Thoracic aorta (tissue), 2 donors: ENCODE results near the gene CXCL12. TPM values are rescaled to one million over a fixed set of nuclear protein-coding genes. Genes with fewer than 3 reads are reported as not detected.

Experiments used
- ATAC-seq: fragments of 150-250 bp; one replicate; pipeline ENCODE4 v1.8.0; 2017; ENCODE audit warnings: low read depth; ENCODE audit not compliant: insufficient number of reproducible peaks, low FRiP score
- DNase-seq: peaks from one replicate; pipeline ENCODE4 v3.0.0-alpha.2; 2020; ENCODE audit warnings: low spot score
- H3K27ac ChIP-seq, 2 donors: fragments of 200-600 bp; sonication (generic); 1 replicate in 1 of 2; 2 replicates in 1 of 2; pipeline ENCODE4 v1.5.1; 2016; ENCODE audit warnings: mild to moderate bottlenecking in 2 of 2, moderate library complexity in 2 of 2
- H3K27me3 ChIP-seq: fragments of 200-600 bp; sonication (generic); replicated peaks from 2 replicates; pipeline ENCODE4 v1.6.0; 2016; ENCODE audit warnings: mild to moderate bottlenecking; ENCODE audit not compliant: insufficient read depth
- H3K36me3 ChIP-seq: fragments of 200-600 bp; sonication (generic); one replicate; pipeline ENCODE4 v1.5.1; 2016
- H3K4me1 ChIP-seq, 2 donors: fragments of 200-600 bp; sonication (generic); 1 replicate in 1 of 2; 2 replicates in 1 of 2; pipeline versions ENCODE4 v1.5.1 to v1.6.0; 2016; ENCODE audit warnings: low read depth in 2 of 2, mild to moderate bottlenecking in 1 of 2; ENCODE audit not compliant: control insufficient read depth in 1 of 2
- H3K4me3 ChIP-seq: fragments of 200-600 bp; sonication (generic); 2 replicates; pipeline ENCODE4 v1.5.1; 2016; ENCODE audit warnings: mild to moderate bottlenecking
- H3K9me3 ChIP-seq: fragments of 200-600 bp; sonication (generic); 2 replicates; pipeline ENCODE4 v1.5.1; 2016
- total RNA-seq, 2 donors: library from RNA; depleted of rRNA; stranded (reverse); fragments of >200 nt; gene quantifications; one replicate each; pipeline versions ENCODE4 v1.1.0 to v1.2.3, GENCODE V29; 2016
- TF ChIP-seq, protein P1 (sequence below): fragments of 200-600 bp; sonication (generic); IDR thresholded peaks from one replicate; pipeline ENCODE4 v1.5.1; 2019; ENCODE audit warnings: antibody characterized with exemption

CXCL12 gene
- total RNA-seq, 2 donors from 2014 or later, result 149 to 169 TPM

- no peak for ATAC-seq
Observed at GRCh38 chr10:44424957-44425356, 40.1 kb upstream of the CXCL12 start.

GRCh38 chr10:44424298-44424697 lies 39.4 kb upstream of the CXCL12 start:
- H3K27me3 ChIP-seq, result no peaks in the 10 kb centered on the region
- DNase-seq, result no peak
- no peak overlapping the region for H3K27ac ChIP-seq
- no peaks in the 10 kb centered on the region for H3K36me3 ChIP-seq
- H3K4me3 ChIP-seq, result no peak overlapping the region
- no peaks in the 10 kb centered on the region for H3K4me1 ChIP-seq
- no peak for ATAC-seq
- TF ChIP-seq, protein P1, sequence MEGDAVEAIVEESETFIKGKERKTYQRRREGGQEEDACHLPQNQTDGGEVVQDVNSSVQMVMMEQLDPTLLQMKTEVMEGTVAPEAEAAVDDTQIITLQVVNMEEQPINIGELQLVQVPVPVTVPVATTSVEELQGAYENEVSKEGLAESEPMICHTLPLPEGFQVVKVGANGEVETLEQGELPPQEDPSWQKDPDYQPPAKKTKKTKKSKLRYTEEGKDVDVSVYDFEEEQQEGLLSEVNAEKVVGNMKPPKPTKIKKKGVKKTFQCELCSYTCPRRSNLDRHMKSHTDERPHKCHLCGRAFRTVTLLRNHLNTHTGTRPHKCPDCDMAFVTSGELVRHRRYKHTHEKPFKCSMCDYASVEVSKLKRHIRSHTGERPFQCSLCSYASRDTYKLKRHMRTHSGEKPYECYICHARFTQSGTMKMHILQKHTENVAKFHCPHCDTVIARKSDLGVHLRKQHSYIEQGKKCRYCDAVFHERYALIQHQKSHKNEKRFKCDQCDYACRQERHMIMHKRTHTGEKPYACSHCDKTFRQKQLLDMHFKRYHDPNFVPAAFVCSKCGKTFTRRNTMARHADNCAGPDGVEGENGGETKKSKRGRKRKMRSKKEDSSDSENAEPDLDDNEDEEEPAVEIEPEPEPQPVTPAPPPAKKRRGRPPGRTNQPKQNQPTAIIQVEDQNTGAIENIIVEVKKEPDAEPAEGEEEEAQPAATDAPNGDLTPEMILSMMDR, result no peak
- H3K9me3 ChIP-seq, result no peaks in the 10 kb centered on the region

More at GRCh38 chr10:44424957-44425356, 40.1 kb upstream of the CXCL12 start:
- Histone ChIP-seq H3K4me1 (no peaks in the 10 kb centered on the region), H3K27ac (no peak overlapping the region), H3K27me3 (no peaks in the 10 kb centered on the region), H3K9me3 (no peaks in the 10 kb centered on the region), H3K36me3 (no peaks in the 10 kb centered on the region), H3K4me3 (no peak overlapping the region)
- no peak for DNase-seq
- TF ChIP-seq, protein P1, result no peak

DNA sequence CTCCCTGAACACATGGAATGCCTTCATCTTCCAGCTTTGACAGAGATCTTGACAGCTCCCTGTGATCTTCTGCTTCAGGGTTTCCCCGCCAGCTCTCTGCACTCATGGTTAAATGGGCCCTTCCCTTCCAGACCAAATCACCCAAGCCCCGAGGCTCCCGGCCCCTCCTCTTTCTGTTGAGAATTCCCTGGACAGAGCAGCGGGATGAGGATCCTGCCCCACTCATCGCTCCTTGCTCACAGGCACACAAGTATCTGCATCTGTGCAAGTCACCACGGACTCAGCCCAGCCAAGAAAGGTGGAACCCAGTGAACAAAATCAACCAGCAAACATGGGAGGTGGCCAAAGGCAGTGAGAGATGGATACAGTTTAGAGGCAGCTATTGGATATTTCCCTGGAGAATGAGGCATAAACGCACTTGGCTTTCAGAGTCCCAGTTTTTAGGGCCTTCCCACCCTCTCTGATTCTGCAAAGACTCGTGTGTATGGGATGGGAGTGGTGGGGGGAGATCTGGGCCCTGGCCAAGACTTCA lies 37.7 kb upstream of the CXCL12 start:
- H3K4me3 ChIP-seq, result no peak overlapping the region
- DNase-seq (no peak), ATAC-seq (no peak)
- no peaks in the 10 kb centered on the region for H3K9me3 ChIP-seq
- no peaks in the 10 kb centered on the region for H3K36me3 ChIP-seq
- TF ChIP-seq, protein P1, result no peak
- H3K27ac ChIP-seq, result no peak overlapping the region
- no peaks in the 10 kb centered on the region for H3K4me1 ChIP-seq
- no peaks in the 10 kb centered on the region for H3K27me3 ChIP-seq

DNA sequence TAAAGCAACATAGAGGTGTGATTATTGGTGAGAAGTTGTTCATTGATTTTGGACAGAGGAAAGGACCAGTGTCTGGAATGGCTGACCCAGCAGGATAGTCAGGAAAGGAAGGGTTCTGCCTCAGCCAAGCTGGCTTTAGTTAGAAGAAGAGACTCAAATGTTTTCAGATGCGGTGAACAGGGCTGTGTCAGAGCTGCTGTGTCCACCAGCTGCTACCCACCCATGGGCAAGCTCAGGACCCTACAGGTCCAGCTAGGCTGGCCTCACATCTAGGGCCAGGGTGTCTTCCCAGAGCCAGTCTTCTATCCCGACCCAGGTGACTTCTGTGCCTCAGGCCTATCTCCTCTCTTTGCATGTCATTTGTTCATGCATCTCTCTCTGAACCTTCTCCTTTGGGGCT lies 37.3 kb upstream of the CXCL12 start:
- no peaks in the 10 kb centered on the region for H3K27me3 ChIP-seq
- peaks cover 0 to 1% of the 10 kb centered on the region in 2 donors for H3K4me1 ChIP-seq
- no peaks in the 10 kb centered on the region for H3K9me3 ChIP-seq
- TF ChIP-seq, protein P1, result no peak
- H3K4me3 ChIP-seq, result no peak overlapping the region
- no peak for DNase-seq
- ATAC-seq, result no peak
- H3K36me3 ChIP-seq, result no peaks in the 10 kb centered on the region
- H3K27ac ChIP-seq, result no peak overlapping the region

DNA sequence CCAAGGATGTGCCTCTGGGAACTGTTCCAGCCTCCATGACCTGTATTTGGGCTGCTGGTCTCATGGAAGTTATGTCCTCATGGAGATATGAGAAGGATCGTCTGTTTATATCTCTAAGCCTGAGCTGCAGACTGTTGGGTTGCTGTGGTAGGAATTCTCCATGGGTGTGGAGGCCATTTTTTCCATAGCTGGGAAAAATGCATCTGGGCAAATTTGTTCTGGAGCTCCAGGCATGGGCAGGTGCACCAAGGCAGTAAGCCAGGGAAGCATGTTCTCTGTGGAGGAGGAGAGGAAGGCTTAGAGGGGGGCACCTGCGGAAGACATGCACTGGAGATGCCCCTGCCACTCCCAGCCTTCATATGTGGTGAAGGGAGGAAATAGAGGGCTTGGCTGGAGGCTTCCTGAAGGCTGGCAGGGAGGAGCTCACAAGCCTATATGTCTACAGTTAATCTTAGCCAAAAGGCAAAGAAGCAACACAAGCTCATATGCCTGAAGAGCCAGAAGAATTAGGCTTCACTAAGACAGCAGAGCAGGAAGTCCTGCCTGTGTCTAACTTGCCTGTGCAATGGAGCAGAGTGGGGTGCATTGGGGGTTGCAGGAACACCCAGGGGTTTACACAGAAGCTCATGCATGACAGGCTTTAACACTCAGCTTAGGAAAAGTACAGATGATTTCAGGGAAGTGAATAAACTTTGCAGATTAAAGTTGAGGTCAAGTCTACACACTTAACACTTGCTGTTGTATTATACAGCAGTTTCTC lies 35.1 kb upstream of the CXCL12 start:
- no peaks in the 10 kb centered on the region for H3K9me3 ChIP-seq
- H3K4me1 ChIP-seq, result peaks cover 5 to 14% of the 10 kb centered on the region in 2 donors
- H3K4me3 ChIP-seq, result no peak overlapping the region
- DNase-seq (no peak), ATAC-seq (no peak)
- H3K27ac ChIP-seq, result no peak overlapping the region
- no peaks in the 10 kb centered on the region for H3K36me3 ChIP-seq
- no peaks in the 10 kb centered on the region for H3K27me3 ChIP-seq
- TF ChIP-seq, protein P1, result no peak
